HuH-7 (cell line): Measurements from ENCODE around the gene SNX15.

ENCODE experiments used
- DNase-seq: peaks from one replicate; pipeline ENCODE4 v3.0.0; 2011; ENCODE audit warnings: low spot score

Gene SNX15

DNA sequence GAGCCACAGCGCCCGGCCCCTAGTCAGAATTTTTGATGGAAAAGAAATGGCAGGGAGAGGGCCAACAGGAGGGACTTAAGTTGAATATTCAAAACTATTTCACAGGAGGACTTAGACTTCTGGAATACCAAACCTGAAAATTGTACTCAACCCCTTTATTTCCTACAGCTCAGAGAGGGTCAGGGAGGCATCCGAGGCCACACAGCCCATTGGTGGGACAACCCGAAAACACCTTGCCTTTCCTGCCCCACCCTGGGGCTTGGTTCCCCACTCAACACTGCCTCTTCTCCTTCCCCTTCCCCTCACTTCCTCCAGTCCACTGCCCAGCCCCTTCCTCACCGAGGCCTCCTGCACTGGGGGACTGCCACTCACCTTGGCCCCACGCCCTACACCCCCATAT, 29.8 kb downstream of the SNX15 start:
- no peak for DNase-seq

DNA sequence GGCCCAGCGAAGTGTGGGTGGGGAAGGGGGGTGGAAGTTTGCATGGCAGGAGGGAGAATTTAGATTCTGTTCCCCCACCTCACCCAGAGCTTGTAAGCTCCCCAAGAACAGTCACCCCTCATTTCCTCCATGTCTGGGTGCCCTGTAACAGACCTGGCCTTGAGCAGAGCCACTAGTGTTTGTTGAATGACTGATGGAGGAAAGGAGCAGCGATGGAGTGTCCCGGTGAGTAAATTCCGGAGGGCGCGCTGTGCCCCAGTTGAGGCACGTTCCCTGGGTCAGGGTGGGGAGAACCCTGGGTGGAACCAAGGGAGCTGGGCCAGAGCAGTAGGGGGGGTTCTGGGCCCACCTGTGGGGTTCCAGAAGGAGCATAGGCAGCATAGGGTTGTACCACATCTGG, 30.3 kb downstream of the SNX15 start:
- no peak for DNase-seq

DNA sequence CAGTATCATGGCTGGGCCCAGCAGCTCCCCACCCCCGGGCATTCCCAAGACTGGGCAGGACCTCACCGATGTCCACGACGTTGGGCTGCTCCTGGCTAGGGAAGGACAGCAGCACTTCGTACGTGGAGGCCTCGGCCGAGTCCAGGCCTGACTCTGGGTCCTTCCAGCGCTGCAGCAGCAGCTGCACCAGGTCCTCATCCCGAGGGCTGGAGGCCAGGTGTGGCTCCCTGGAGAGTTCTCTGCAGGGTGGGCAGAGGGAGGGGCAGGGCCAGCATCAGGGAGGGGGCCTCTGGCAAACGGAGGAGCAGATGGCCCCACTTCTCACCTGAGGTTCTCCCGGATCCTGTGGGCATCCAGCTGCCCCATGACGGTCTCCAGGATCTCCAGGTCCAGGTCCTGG, 30.8 kb downstream of the SNX15 start:
- no peak for DNase-seq

DNA sequence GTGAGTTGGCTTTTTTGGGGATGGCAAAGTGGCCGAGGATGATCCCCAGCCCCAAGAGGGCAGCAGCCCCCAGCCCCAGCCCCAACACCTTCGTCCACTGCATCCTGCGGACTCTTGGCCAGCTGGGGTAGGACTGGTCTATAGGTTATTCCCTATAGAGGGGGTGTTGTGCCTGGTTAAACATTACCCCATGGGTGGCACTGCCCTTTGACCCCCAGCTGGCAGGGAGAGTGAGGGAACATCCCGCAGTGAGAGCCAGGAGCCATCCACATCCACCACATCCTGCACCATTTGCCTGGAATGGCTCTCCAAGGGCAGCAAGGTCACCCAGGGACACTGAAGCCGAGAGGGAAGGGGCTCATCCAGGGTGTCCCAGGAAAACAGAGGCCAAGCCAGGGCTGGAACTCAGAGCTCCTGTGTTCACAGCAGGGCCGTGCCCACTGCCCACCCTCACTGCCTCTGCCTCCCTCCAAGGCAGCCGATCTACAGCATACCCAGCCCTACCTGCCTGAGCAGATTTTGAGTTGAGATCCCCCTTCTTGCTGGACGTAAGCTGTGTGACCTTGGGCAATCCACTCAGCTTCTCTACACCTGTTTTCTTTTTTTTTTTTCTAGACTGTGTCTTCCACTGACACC, 31.3 kb downstream of the SNX15 start, which contains the start of gene NAALADL1:
Gene NAALADL1, minus strand, starts transcription at position 135 of the 636 bp plus-strand sequence. Its CDS starts 32 bp downstream, at position 103.
- no peak for DNase-seq

DNA sequence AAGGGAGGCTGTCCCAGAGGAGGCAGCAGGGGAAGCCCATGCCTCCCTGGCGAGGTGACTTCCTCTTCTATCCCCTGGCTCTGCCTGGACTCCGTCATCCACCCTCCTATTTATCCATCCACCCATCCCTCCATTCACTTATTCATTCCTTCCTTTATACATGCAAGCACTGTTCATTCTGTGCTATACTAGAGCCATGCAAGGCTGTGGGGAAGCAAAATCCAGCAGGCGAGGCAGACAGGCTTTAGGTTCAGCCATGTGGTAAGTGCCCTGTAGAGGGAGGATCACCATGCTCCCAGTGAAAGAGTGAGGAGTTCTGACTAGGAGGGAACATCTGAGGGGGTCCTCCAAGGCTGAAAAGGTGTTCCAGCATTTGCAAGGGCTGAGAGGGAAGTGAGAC, 32.3 kb downstream of the SNX15 start:
- DNase-seq, result no peak

DNA sequence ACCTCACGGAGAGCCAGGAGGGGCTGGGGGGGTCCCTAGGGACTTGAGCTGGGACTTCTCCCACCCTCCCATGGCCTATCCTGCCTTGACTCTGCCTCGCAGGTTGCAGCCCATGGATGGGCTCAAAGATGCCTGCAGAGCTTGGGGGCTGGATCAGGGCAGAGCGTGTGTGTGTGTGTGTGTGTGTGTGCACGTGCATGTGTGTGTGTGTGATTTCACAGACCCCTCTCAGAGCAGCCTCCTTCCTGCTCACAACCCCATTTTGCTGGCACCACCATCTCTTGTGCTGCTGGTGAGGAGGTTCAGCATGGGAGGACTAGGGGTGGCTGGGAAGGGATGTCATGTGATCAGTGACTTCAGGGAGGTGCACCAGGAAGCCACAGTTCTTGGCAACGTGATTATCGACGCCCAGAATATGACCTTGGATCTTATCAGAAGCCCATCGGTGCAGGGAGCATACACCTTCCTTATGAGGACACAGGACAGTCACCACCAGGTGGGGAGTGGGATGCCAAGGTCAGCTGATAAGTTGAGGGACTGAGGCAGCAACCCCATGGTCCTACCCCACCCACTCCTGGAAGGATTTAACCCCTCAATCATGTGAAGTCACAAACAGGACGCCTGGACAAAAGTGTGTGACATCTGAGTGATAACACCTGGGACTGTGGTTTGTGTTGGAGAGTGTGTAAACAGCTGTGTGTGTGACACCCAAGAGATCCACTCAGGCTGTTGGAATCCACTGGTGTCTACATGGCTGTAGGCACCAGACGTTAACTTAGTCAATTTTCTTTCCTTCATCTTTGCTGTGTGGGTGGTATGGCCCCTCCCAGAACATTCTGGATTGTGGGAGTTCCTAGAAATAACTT, 33.0 kb downstream of the SNX15 start:
- DNase-seq, result no peak

DNA sequence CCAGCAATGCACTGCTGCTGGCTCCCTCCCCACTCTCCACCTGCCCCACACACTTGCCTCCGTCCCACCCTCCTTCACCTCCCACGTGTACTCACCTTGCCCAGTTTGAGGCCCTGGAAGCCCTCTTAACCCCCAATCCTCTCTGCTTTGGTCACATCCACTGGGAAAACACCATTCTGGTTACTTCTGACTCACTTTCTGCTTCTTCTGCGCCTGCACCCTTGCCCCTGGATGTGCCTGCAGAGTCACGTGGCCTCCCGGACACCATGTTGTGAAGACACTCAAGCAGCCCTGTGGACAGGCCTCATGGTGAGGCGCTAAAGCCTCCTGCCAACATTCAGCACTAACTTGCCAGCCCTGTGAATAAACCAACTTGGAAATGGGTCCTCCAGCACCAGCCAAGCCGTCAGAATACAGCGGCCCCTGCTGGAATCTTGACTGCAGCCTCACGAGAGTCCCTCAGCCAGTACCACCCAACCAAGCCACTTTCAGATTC, 33.7 kb downstream of the SNX15 start:
- no peak for DNase-seq

DNA sequence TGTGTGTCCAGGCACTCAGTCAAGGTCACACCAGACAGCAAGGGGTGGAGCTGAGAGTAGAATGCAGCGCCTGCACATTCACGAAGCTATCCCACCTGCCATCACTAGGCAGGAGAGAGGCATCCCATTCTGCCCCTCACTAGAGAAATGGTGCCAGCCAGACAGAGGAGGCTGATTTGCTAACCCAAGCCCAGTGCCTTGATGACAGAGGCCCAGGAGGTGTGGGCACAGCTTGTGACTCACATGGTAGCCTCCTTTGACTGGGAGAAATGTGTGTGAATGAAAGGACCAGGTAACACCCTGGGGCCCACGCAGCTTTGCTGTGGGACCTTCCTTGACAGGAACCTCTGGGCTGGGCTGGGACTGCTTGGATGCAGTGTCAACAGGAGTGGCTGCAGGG, 36.3 kb downstream of the SNX15 start:
- DNase-seq, result no peak

DNA sequence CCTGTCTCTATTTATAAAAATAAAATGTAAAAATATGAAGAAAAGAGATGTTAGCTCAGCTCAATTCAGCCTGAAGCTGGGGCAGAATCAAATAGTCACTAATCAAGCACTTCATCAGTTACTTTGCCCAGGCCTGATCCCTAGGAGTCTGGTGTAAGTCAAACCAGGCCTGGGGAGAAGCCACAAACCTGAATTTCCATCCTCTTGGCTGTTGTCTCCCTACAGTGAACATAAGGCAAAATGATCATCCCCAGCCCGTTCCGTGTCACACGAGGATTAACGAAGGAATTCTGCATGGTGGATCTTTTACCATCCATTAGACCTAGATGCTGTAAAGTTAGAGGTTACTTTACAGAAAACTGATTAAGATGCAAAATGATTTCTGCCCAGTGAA, 37.6 kb downstream of the SNX15 start:
- DNase-seq, result no peak

DNA sequence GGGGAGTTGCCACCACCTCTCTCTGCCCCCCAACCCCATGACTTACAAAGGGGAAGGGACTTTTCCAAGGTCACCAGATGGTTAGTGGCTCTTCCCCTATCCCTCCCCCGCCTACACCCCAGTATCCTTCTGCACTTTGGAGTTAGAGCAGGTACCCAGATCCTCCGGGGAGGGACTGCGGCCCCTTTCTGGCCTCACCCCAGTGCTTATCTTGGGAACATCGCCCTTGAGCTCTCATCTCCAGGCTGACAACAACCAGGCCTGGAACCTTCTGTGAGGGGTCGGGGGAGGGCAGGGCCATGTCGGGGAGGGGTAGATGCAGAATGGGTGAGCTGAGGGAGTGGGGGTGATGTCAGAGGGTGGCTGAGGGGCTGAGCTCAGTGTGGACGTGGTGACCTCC, 38.6 kb downstream of the SNX15 start:
- no peak for DNase-seq

DNA sequence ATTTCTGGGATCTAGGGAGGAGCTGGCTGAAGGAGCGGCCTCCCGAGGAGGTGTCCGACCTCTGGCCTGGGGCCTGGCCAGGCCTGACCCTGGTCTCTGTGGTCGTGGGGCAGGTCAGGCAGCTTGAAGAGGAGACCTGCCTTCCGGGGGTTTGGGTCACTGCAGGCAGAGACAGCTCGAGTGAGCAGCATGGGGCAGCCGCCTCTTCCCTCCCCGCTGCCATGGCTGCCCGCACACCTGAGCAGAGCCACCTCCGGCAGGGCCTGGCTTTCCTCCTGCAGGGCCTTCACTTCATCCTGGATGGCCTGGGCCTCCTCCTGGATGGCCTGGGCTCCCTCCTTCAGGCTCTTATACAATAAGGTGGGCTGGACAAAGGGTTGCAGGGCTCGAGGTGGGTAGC, 39.1 kb downstream of the SNX15 start:
- no peak for DNase-seq

DNA sequence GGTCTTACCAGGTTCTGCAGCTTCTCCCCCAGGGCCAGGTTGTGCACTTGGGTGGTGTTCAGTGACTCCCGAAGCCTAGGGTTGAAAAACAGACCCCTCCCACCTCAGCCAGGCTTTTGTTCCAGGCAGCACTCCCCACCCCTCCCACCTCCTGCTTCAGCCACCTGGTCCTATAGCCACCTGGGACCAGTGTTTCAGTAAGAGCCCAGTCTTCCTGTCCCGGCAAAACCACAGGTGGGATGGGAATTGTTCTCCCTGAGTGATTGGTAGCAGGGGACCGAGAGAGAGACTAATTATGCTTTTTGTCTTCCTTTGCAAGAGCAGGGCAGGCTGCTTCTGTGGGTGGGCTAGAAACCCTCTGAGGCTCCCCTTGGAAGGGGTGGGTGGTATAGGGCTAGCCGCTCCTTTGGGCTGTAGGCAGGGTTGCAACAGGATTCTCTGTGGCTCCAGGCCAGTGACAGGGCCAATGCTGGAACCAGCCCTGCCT, 39.6 kb downstream of the SNX15 start:
- DNase-seq, result no peak

DNA sequence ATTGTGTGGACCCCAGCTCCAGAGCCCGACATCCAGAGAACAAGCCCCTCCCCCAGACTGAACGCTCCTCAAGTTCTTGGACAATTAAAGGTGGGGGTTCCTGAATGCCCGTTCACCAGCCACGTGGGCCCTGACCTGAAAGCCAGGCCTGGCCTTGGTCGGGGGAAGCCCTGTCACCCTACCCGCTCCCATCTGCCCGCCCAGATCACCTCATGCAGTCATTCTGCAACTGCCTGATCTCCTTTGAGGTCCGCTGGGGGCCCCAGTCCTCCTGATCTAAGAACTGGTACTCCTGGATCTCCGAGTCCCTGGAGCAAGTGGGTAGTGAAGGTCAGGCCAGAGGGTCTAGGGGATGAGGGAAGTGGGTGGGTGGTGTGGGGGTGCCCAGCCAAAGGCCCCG, 40.2 kb downstream of the SNX15 start:
- no peak for DNase-seq

DNA sequence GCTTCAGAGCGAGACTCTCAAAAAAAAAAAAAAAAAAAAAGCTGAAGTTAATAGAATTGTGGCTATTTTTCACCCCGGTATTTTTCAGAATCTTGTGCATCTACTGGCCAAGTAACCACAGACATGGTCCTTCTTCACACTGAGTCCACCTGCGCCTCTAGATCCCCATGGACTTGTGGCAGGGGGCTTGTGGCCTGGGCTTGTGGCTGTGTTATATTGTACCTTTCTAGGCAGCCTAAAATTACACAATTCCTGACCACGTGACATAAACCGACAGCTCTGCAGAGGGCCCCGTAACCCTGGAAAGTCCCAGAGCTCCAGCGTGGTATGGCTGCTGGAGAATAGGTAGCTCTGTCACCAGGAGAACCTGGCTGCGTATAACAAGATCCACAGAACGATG, 42.0 kb downstream of the SNX15 start:
- peak; percentile 35 for DNase-seq

DNA sequence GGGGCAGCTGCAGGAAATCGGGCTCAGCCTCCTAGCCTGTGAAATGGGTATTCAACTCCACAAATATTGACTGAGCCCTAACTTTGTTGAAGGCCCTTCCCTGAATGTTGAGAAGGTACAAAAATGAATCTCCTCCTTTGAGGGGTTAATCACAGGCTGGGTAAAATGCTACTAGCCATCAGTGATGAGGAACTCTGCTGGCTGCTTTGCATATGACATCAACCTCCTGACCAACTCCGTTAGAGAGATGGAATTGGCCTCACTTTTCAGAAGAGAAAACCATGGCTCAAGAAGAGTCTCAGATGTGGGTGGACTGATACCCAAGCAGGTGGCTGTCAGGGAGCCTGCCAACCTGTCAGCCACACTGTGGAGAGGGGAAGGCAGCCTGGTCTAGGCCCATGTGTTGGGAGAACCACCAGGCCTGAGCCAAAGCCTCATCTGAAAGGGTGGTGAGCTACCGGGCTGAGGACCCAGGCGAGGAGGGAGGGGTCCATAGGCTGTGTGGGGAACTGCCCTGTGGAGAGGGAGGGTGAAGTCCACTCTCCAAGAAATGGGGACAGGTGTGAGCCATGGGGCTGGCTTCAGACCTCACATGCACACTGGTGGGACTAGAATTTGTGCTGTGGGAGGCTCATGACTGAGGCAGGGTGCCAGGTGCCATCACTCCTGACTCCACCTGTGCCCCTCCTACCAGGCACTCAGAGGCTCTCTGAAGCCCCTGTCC, 44.8 kb downstream of the SNX15 start:
- DNase-seq, result no peak

DNA sequence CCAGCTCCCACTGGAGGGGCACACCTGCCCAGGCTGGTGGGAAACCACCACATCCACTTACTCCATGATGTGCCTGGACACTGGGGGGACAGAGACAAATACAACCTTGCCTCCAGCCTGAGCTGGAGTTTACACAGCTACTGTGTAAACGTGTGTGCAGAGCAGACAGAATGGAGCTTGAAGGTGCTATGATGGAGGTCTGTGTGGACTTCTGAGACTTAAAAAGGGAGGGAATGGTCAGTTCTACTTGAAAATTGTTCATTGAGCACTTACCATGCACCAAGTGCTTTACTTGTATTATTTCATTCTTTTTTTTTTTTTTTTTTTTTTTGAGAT, 45.4 kb downstream of the SNX15 start:
- no peak for DNase-seq

DNA sequence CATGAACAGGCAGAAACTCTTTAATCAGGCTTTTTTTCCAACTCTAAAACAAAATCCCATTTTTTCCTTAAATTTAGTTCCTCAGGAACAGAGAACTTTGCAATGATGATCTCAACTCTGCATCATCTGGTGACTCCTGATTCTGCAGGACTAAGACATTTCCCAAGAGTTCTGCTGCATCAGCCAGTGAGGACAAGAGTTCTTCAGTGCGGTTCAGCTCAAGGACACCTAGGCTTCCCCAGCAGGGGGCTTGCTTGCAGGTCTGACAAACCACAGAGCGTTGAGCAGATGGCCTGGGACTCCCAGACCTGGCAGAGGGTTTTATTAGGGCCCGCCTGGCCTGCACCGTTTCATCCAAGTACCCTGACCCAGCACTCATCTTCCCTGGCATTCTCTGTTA, 50.2 kb downstream of the SNX15 start:
- DNase-seq, result no peak

DNA sequence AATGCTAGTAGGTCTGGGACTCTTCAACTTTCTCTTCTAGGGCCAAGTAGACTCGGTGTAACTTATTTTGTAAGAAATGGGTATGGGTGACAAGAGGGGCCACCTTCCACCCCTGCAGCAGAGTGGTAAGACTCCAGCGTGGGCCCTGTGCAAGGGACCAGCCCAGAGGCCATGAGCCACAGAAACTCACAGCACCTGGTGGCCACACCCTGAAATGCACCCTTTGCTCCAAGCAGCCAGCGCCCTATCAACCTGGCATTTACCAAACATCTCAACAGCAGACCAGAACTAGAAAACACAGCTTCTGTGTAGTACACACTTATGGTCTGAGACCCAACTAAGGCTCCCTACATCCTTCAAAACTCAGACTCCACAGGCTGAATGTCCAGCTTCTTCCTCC, 50.9 kb downstream of the SNX15 start:
- peak; percentile 66 for DNase-seq

DNA sequence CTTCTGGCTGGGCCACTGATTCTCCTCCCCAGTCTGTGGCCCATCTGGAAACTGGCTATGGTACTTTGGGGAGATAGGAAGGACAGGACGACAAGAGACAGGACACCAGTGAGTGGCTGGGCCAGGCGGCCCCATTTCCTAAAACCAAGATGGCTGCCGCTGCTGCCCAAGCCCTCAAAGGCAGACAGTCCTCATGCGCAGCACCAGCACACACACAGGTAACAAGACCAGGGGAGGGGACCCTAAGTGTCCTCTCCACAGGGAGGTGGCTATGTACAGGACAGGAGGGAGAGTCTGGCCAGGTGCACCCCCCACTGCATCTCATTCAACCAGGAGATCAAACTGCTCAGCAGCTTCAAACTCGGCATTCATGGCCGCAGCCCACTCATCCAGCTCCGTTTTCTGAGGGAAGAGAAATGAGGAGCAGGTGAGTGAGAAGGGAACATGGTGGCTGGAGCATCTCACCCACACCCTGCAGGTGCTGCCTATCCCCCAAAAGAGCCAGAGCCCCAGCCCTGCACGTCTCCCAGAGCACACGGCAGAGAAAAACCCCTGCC, 51.6 kb downstream of the SNX15 start:
- no peak for DNase-seq

DNA sequence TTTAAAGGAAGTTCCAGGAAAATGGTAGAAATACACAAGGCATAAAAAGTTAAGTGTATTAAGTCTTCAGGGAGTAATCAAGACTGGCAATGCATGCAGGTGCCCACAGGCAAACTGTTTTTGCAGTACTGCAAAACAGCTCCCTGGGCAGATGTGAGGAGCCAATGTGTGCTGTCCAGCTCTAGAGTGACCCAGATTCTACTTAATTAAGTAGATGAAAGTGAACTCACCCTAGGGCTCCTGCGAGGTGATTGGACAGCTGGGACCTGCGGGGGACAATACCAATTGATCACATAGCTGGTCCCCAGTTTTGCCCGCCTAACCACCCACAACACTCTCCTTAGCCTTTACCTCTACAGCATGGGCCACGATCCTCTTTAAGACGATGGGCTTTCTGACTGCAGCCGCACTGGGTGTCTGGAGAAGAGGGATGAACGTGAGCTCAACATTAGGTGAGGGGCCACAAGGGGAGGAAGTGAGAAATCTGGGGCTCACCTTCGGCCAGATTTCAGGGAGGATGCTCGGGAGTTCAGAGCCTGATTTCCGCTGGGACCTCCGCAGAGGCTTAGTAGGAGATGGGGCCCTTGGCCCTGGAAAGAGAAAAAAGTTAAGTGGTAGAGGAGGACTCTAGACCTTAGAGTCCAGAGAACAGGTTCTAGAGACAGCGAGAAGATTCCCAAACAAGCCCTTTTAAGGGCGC, 56.0 kb downstream of the SNX15 start:
- DNase-seq, result no peak

DNA sequence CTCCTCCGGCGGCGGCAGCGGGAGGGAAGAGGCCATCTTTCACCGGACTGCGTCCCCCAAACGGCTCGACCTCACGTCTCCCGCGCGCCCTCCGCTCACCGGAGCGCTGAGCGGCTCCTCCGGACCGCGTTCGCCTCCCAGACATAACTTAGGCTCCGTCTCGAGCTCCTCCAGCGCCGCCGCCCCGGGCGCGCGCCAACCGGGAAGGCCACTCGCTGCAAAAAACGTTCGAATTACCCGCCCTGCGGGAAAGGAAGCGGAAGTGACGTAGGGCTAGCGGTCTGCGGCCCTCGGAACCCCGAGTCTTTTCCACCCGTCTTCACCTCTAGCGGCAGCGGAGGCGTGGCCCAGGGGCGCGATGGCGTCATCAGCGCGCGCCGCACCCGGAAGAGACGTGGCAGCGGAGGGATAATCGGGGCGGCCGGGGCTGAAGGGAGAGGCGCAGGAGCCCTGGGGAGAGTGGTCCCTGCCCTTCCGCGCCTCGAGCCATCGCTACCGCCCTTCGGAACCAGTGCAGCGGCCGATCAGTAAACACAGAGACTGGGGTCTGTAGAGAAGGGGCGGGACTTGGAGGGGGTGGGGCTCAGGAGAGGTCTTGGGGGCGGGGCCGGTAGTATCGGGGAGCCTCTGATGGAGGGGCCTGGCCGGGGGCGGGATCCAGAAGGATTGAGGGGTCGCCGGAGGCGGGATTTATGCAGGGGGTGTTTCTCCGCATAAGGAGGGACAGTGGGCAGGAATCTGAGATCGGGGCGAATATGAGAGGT, 56.8 kb downstream of the SNX15 start, which contains the start of the genes CDCA5 and ZFPL1:
Gene CDCA5, minus strand, starts transcription at position 207 of the 764 bp plus-strand sequence. Its CDS starts 62 bp downstream, at position 145.
Gene ZFPL1, plus strand, starts transcription at position 389 of the 764 bp plus-strand sequence. CDS start 477 bp downstream, outside the sequence.
- DNase-seq, result peak; percentile 94
